ENCODE results near the gene FAM228B.

FAM228B gene

GRCh38 chr2:24214880-24215279 lies 91.6 kb downstream of the FAM228B start:
- no peak for DNase-seq
- intact Hi-C loops (cut with DNase I): no loop called here
